DMS 273 (cell line): ENCODE measurements around the gene MAP7D1.
"Not testable (repeated sequence)": the region's sequence is repeated elsewhere in the genome, so short reads cannot be mapped to it uniquely, and the experiment has no call there.

ENCODE experiments used
- DNase-seq: peaks from one replicate; lab custom pipeline; 2025; ENCODE audit not compliant: unreplicated experiment; lab: John Stamatoyannopoulos, UW

Gene MAP7D1

GRCh38 chr1:36166938-36167905, 11.3 kb downstream of the MAP7D1 start:
- no peak for DNase-seq

GRCh38 chr1:36168514-36168913, 12.6 kb downstream of the MAP7D1 start:
- no peak for DNase-seq

GRCh38 chr1:36170643-36171412, 14.9 kb downstream of the MAP7D1 start:
- DNase-seq = no peak

- no peak for DNase-seq
These were observed 16.2 kb downstream of the MAP7D1 start for GRCh38 chr1:36172017-36172747.

GRCh38 chr1:36172983-36173382, 17.0 kb downstream of the MAP7D1 start:
- no peak for DNase-seq

GRCh38 chr1:36174713-36175112, 18.8 kb downstream of the MAP7D1 start:
- no peak for DNase-seq

GRCh38 chr1:36175137-36176095, 19.5 kb downstream of the MAP7D1 start:
- DNase-seq = peak; percentile 33

GRCh38 chr1:36176106-36176949, 20.4 kb downstream of the MAP7D1 start:
- DNase-seq = no peak

GRCh38 chr1:36177589-36178431, 21.9 kb downstream of the MAP7D1 start:
- DNase-seq = no peak

- no peak for DNase-seq
These were observed 22.7 kb downstream of the MAP7D1 start for GRCh38 chr1:36178471-36179219.

- no peak for DNase-seq
These were observed 23.2 kb downstream of the MAP7D1 start for GRCh38 chr1:36179220-36179600.

- DNase-seq = no peak
These were observed 26.8 kb downstream of the MAP7D1 start for GRCh38 chr1:36182734-36183133.

GRCh38 chr1:36183309-36183856, 27.4 kb downstream of the MAP7D1 start:
- DNase-seq = no peak

GRCh38 chr1:36187800-36188593, 32.0 kb downstream of the MAP7D1 start:
- DNase-seq = peak; percentile 93

GRCh38 chr1:36196805-36197204, 40.8 kb downstream of the MAP7D1 start:
- DNase-seq = not testable (repeated sequence)

- no peak for DNase-seq
These were observed 42.7 kb downstream of the MAP7D1 start for GRCh38 chr1:36198641-36199040.
